Heart left ventricle (tissue), 16 donors: ENCODE measurements around the gene RAB32. TPM values are rescaled to one million over a fixed set of nuclear protein-coding genes. Genes with fewer than 3 reads are reported as not detected.

ENCODE experiments used
- ATAC-seq, 4 donors: fragments of 200-7000 bp; cut with Tn5 transposase; one replicate each; pipeline ENCODE4 v1.9.1; 2020 to 2022; ENCODE audit warnings: moderate library complexity in 4 of 4, mild to moderate bottlenecking in 3 of 4, moderate number of reproducible peaks in 1 of 4
- DNase-seq, 5 donors: peaks; one replicate each; pipeline ENCODE4 v3.0.0-alpha.2; 2020
- H3K27ac ChIP-seq, 12 donors: fragments of 200-600 bp; sonication (generic) in 4 of 12; one replicate each; pipeline versions ENCODE4 v1.5.0 to v1.8.0; 2016 to 2022; ENCODE audit warnings: mild to moderate bottlenecking in 2 of 12
- H3K27me3 ChIP-seq, 9 donors: fragments of 200-600 bp; sonication (generic) in 2 of 9; one replicate each; pipeline versions ENCODE4 v1.5.1 to v1.8.0; 2016 to 2022; ENCODE audit warnings: mild to moderate bottlenecking in 3 of 9
- H3K36me3 ChIP-seq, 9 donors: fragments of 200-600 bp; sonication (generic) in 2 of 9; one replicate each; pipeline versions ENCODE4 v1.5.0 to v1.8.0; 2018 to 2022; ENCODE audit warnings: mild to moderate bottlenecking in 2 of 9
- H3K4me1 ChIP-seq, 12 donors: fragments of 200-600 bp; sonication (generic) in 4 of 12; one replicate each; pipeline versions ENCODE4 v1.5.0 to v1.8.0; 2016 to 2022; ENCODE audit warnings: mild to moderate bottlenecking in 3 of 12
- H3K4me3 ChIP-seq, 12 donors: fragments of 200-600 bp; sonication (generic) in 4 of 12; one replicate each; pipeline versions ENCODE4 v1.5.0 to v1.8.0; 2017 to 2022; ENCODE audit warnings: mild to moderate bottlenecking in 9 of 12, moderate library complexity in 4 of 12
- H3K9me3 ChIP-seq, 12 donors: fragments of 200-600 bp; sonication (generic) in 4 of 12; one replicate each; pipeline versions ENCODE4 v1.5.0 to v1.8.0; 2016 to 2022; ENCODE audit warnings: mild to moderate bottlenecking in 1 of 12
- POLR2A ChIP-seq, 2 donors: fragments of 450-650 bp; IDR thresholded peaks; one replicate each; pipeline ENCODE4 v1.6.1; 2017; ENCODE audit warnings: antibody characterized with exemption in 2 of 2, mild to moderate bottlenecking in 2 of 2, moderate library complexity in 2 of 2
- WGBS, 4 donors: extraction: QIAGEN DNeasy Blood & Tissue Kit in 2 of 4; methylation state at CpG; one replicate each; pipeline versions ENCODE4 v1.1.5 to v1.1.7; 2013 to 2018; 5-methylcytosine and 5-hydroxymethylcytosine counted together
- intact Hi-C, 10 donors: fragments of 100-400 bp; cut with DNase I; formaldehyde crosslinking; loops; one replicate each; pipeline versions ENCODE4 v1.11.1 to v1.14.2; 2022
- polyA plus RNA-seq, 2 donors: library from polyadenylated mRNA; stranded (reverse); fragments of 200-250 nt; gene quantifications; one replicate each; pipeline ENCODE4 v1.2.3, GENCODE V29; 2013
- total RNA-seq, 9 donors: library from RNA; depleted of rRNA in 2 of 9; stranded (reverse); fragments of >200 nt in 2 of 9; fragmentation: NEBNext Ultra II Directional in 3 of 9; extraction: Animal tissue kit (Norgen Biotek cat#: 25700) in 3 of 9; gene quantifications; one replicate each; pipeline versions ENCODE4 v1.1.0 to v1.2.4, GENCODE V29; 2016 to 2023
- TF ChIP-seq, protein P1 (sequence below), 12 donors: fragments of 200-600 bp; sonication (generic) in 4 of 12; IDR thresholded peaks; one replicate each; pipeline versions ENCODE4 v1.5.0 to v1.8.0; 2018 to 2022; ENCODE audit warnings: antibody characterized with exemption in 12 of 12, mild to moderate bottlenecking in 5 of 12
- donor health status: ischemic (EF 13 %, LVEDD 7.1; RV severe dilation, severe dysfunction).
- donor health status: healthy with polysubstance abuse.
- donor health status: DM: no; HTN: yes; CAD: no.
- donor health status: DM: no; HTN: no; CAD: no.
- donor health status: ischemic (EF 25% LVEDD 6.9; RV normal size, moderate dysfunction).
- donor health status: ischemic (EF 25% LVEDD 5.7; RV mildly dilated, moderate dysfunction).
- donor health status: healthy.
- donor health status: DM: yes; HTN: yes; CAD: no.
- donor health status: ischemic (EF 35%, LVEDD 5.7; RV mildly dilated, moderate dysfunction).
- donor health status: nonischemic (EF 11% LVEDD 7.7; RV severe dilation, severe dysfunction).
- donor health status: DM: yes; HTN: yes; CAD: no.
- donor health status: PGD.
- donor health status: ischemic (EF 29% LVEDD 5.4; RV normal size, mild dysfunction).
- donor health status: nonischemic (EF 23%, LVEDD 6.1; RV moderate dilation, normal function).

The RAB32 gene
- total and polyA plus RNA-seq, 11 donors, result 1.9 to 22.7 (median 7.7) TPM

DNA sequence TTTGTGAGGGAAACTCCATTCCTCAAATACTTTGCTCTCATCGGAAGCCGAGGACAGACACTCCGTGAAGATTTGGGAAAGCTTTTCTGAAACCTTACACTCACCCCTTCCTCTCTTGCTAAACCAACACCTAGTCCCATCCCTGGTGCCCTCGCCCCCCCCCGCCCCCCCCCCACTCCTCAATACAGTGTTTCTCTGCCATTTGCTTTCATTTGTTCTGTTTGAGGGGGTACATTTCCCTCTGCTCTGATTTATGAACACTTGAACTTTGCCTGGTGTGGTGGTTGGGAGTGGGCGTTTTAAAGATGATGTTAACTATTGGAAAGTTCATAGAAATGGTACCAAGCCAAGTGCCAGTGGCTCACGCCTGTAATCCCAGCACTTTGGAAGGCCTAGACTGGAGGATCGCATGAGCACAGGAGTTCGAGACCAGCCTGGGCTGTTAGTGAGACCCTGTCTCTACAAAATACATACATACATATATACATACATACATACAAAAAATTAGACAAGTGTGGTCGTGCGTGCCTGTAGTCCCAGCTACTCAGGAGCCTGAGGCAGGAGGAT lies 1.1 kb downstream of the RAB32 start:
- WGBS, 4 donors, result 35 to 45% (median 41%) methylated on average over 10 to 11 of the region's 11 CpGs
- intact Hi-C loops, result loop anchor here in 9 of 10 donors (5.0 to 10.0 kb wide), 7 partner anchors 150 to 730 kb away; partner anchors contain the start of genes SHPRH (in 7 of the 9) and FBXO30 (in 1 of the 9)

DNA sequence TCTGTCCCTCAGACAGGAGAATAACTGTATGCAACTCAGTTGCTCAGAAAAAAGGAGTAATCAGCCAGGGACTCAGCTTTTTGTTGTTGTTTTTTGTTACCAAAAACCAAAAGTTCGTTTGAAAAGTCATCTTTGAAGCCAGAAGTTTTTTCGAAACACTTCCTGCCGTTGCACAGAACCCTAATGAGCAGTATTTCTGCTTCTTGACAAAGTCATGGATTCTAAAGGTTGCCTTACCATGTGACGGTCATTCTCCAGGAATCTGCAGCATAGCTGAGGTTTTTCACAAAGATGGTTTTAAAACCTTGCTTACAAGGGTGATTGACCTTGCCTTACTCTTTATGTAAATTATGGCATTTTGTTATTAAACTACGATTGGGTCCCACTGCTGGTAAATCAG lies 1.9 kb downstream of the RAB32 start:
- TF ChIP-seq POLR2A (IDR thresholded peaks at IDR 0.05), result no peak
- TF ChIP-seq, protein P1, sequence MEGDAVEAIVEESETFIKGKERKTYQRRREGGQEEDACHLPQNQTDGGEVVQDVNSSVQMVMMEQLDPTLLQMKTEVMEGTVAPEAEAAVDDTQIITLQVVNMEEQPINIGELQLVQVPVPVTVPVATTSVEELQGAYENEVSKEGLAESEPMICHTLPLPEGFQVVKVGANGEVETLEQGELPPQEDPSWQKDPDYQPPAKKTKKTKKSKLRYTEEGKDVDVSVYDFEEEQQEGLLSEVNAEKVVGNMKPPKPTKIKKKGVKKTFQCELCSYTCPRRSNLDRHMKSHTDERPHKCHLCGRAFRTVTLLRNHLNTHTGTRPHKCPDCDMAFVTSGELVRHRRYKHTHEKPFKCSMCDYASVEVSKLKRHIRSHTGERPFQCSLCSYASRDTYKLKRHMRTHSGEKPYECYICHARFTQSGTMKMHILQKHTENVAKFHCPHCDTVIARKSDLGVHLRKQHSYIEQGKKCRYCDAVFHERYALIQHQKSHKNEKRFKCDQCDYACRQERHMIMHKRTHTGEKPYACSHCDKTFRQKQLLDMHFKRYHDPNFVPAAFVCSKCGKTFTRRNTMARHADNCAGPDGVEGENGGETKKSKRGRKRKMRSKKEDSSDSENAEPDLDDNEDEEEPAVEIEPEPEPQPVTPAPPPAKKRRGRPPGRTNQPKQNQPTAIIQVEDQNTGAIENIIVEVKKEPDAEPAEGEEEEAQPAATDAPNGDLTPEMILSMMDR (IDR thresholded peaks at IDR 0.05), result no peak
- H3K4me1 ChIP-seq, result peaks cover 0 to 44% (median 20%) of the 10 kb centered on the region in 12 donors
- DNase-seq (no peak), ATAC-seq (no peak)
- H3K36me3 ChIP-seq, result peaks cover 0 to 14% (median 10%) of the 10 kb centered on the region in 9 donors
- intact Hi-C loops, result loop anchor here in 5 of 10 donors (10.0 kb wide), 4 partner anchors 149 to 731 kb away; partner anchors contain the start of genes SHPRH (in 3 of the 5) and FBXO30 (in 1 of the 5)
- H3K27ac ChIP-seq, result peak overlapping the region in 11 of 12 donors; percentile 6 to 98 (median 93)
- 38 to 48% (median 46%) methylated on average over 5 of the region's 5 CpGs for WGBS, 4 donors
- peak overlapping the region in 11 of 12 donors; percentile 2 to 88 (median 82) for H3K4me3 ChIP-seq
- no peaks in the 10 kb centered on the region for H3K27me3 ChIP-seq
- H3K9me3 ChIP-seq, result no peaks in the 10 kb centered on the region

More for the DNA sequence above, 1.1 kb downstream of the RAB32 start:
- H3K9me3 ChIP-seq, result no peaks in the 10 kb centered on the region
- no peak for TF ChIP-seq POLR2A (IDR thresholded peaks at IDR 0.05)
- TF ChIP-seq, protein P1 (IDR thresholded peaks at IDR 0.05), result no peak
- DNase-seq, result no peak
- H3K27me3 ChIP-seq, result no peaks in the 10 kb centered on the region
- peaks cover 0 to 7% (median 4%) of the 10 kb centered on the region in 9 donors for H3K36me3 ChIP-seq
- H3K27ac ChIP-seq, result peak overlapping the region; percentile 86 to 98 (median 94)
- ATAC-seq, result no peak
- H3K4me1 ChIP-seq, result peaks cover 0 to 44% (median 20%) of the 10 kb centered on the region in 12 donors
- peak overlapping the region; percentile 63 to 88 (median 80) for H3K4me3 ChIP-seq

- TF ChIP-seq POLR2A (IDR thresholded peaks at IDR 0.05), result no peak
- TF ChIP-seq, protein P1 (IDR thresholded peaks at IDR 0.05), result no peak
- Histone ChIP-seq H3K9me3 (no peaks in the 10 kb centered on the region), H3K27ac (peak overlapping the region in 10 of 12 donors; percentile 32 to 98 (median 92)), H3K36me3 (peaks cover 0 to 22% (median 11%) of the 10 kb centered on the region in 9 donors), H3K4me3 (peak overlapping the region in 8 of 12 donors; percentile 64 to 88 (median 84)), H3K27me3 (no peaks in the 10 kb centered on the region), H3K4me1 (peaks cover 0 to 54% (median 23%) of the 10 kb centered on the region in 12 donors)
- intact Hi-C loops, result loop anchor here in 5 of 10 donors (10.0 kb wide), 4 partner anchors 148 to 732 kb away; partner anchors contain the start of genes SHPRH (in 3 of the 5) and FBXO30 (in 1 of the 5)
- 47 to 70% (median 65%) methylated on average over 3 of the region's 3 CpGs for WGBS, 4 donors
- DNase-seq (no peak), ATAC-seq (peak in 2 of 4 donors; percentile 25 to 30)
Observed at GRCh38 chr6:146546443-146547043, 2.9 kb downstream of the RAB32 start.

DNA sequence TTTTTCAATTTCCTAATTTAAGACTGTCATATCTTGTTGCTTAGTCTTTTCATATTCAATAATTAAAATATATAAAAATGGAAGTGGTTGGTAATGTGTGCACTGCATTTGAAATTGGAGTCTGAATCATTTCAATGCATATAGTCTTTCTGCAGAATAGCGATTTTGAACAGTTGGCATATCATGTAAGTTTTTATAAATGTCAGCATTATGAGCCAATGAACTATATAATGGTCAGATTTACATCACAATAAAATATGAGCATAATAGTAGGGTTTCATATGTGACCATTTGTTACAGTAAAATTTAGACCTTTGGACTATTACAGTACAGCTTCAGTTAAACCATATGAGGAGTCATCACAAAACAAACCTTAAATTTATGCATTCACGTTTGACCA lies 4.3 kb downstream of the RAB32 start:
- Histone ChIP-seq H3K27me3 (no peaks in the 10 kb centered on the region), H3K4me1 (peaks cover 0 to 65% (median 23%) of the 10 kb centered on the region in 12 donors), H3K36me3 (peaks cover 0 to 33% (median 16%) of the 10 kb centered on the region in 9 donors), H3K27ac (no peak overlapping the region), H3K4me3 (no peak overlapping the region), H3K9me3 (no peaks in the 10 kb centered on the region)
- no peak for TF ChIP-seq POLR2A (IDR thresholded peaks at IDR 0.05)
- TF ChIP-seq, protein P1 (IDR thresholded peaks at IDR 0.05), result no peak
- DNase-seq (no peak), ATAC-seq (no peak)
- 85 to 92% (median 91%) methylated on average over 2 of the region's 2 CpGs for WGBS, 4 donors
- intact Hi-C loops, result loop anchor here in 5 of 10 donors (10.0 kb wide), 4 partner anchors 147 to 733 kb away; partner anchors contain the start of genes SHPRH (in 3 of the 5) and FBXO30 (in 1 of the 5)
